Epithelial cell of proximal tubule (primary cell): ENCODE results near the gene PHLPP1. TPM values are rescaled to one million over a fixed set of nuclear protein-coding genes. Genes with fewer than 3 reads are reported as not detected.

Experiments
- DNase-seq: peaks from one replicate; pipeline ENCODE4 v3.0.0-alpha.2; 2011; ENCODE audit warnings: low read depth
- H3K4me3 ChIP-seq: 2 replicates; pipeline ENCODE4 v1.5.1; 2011; ENCODE audit warnings: low read depth, mild to moderate bottlenecking, low read length
- CTCF ChIP-seq: conservative IDR thresholded peaks from 2 replicates; pipeline ENCODE4 v1.5.1; 2012; ENCODE audit warnings: low read depth, mild to moderate bottlenecking, low read length
- total RNA-seq: library from RNA; depleted of rRNA; stranded (reverse); fragments of >200 nt; gene quantifications from 2 replicates; pipeline ENCODE4 v1.2.3, GENCODE V29; 2015

Gene PHLPP1
- total RNA-seq, 1 donor from 2014 or later = 9.0 TPM

DNA sequence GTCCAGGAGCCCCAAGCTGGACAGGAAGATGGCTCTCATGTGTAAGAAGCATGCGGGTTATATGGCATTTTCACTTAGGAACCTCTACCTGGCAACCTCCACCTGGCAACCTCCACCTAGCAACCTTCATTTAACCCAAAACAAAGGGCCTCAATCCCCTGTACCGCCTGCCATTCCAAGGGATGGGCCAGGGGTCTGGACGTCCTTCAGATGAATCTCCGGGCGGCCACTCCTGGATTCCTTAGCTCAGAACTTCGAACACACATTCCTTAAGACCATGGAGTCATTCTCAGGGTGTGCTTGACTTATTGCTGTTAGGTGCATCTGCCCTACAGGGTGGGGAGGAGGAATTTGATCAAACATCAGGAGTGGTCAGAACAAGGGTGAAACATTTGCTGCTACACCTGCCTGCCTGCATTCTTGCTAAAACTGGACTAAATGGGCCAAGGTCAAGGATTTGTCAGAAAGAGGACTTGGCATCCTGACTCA, 277.6 kb downstream of the PHLPP1 start:
- H3K4me3 ChIP-seq = no peak overlapping the region
- no peak for TF ChIP-seq CTCF
- no peak for DNase-seq

- no peak for DNase-seq
- TF ChIP-seq CTCF = no peak
- no peak overlapping the region for H3K4me3 ChIP-seq
Measured at GRCh38 chr18:62996566-62996965, 281.2 kb downstream of the PHLPP1 start.

DNA sequence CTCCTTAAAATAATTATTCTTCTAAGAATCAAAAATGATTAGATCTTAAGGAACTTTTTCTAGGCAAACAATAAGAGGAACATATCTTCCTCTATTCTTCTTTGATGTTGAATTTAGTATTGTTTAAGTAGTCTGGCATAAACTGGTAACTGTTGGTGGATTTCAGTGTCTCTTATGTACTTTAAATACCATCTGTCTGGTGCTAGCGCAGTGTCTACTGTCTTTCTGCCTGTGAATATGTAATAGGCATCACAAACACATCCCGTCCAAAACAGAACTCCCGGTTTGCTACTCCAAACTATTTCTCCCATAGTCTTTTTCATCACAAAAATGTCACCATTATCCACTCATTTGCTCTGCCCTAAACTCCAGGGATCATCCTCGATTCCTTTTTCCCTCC, 281.7 kb downstream of the PHLPP1 start:
- H3K4me3 ChIP-seq = no peak overlapping the region
- DNase-seq = no peak
- no peak for TF ChIP-seq CTCF

- H3K4me3 ChIP-seq = no peak overlapping the region
- no peak for DNase-seq
- TF ChIP-seq CTCF = no peak
Measured at GRCh38 chr18:62998443-62998842, 283.1 kb downstream of the PHLPP1 start.

GRCh38 chr18:62999392-62999791, 284.1 kb downstream of the PHLPP1 start:
- no peak for TF ChIP-seq CTCF
- H3K4me3 ChIP-seq = no peak overlapping the region
- DNase-seq = peak; percentile 36

DNA sequence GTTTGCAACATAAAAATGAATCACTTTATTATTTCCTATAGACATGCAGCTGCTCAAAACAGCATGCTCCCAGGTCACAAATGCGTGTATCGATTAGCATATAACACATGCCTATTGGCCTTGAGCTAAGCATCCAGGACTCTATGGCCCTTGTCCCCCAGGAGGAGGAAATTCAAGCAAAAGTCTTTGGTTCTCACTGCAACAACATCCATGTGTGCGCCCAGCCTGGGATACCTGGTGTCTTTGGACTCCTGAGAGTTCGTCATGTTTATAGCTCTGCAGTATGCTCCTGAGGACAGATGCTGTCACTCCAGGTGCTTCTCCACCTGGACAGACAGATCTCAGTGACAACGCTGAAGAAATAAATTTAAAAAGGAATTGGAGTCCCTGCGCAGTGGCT, 284.6 kb downstream of the PHLPP1 start:
- TF ChIP-seq CTCF = no peak
- DNase-seq = no peak

DNA sequence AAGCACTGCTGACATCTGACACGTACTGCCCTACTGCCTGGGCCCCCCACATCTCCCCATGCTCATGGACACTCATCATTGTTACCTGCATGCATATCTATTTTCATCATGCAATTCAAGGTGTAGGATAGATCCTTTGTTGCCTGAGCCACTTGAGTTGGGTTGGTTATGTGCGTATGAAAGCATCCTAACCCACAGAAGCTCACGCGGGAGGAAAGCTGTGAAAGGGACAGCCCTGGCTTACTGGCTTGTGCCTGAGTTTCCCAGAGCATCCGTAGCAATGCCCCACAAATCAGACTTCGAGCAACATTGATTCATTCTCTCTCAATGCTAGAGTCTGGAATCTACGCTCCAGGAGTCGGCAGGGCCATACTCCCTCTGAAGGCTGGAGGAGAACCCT, 285.5 kb downstream of the PHLPP1 start:
- no peak for TF ChIP-seq CTCF
- no peak overlapping the region for H3K4me3 ChIP-seq
- no peak for DNase-seq

More for the DNA sequence above, 284.6 kb downstream of the PHLPP1 start:
- no peak overlapping the region for H3K4me3 ChIP-seq
